NCI-H524 treated with DMSO at 0.1 percent for 48 hours (cell line): ENCODE results near the gene MAMSTR.
"Not testable (repeated sequence)": the region's sequence is repeated elsewhere in the genome, so short reads cannot be mapped to it uniquely, and the experiment has no call there.

ENCODE experiments used
- DNase-seq: peaks from one replicate; lab custom pipeline; 2025; lab: John Stamatoyannopoulos, UW

The MAMSTR gene

GRCh38 chr19:48686088-48686487 lies 33.4 kb downstream of the MAMSTR start:
- DNase-seq: no peak

GRCh38 chr19:48685583-48685982 lies 33.9 kb downstream of the MAMSTR start:
- DNase-seq: no peak

DNA sequence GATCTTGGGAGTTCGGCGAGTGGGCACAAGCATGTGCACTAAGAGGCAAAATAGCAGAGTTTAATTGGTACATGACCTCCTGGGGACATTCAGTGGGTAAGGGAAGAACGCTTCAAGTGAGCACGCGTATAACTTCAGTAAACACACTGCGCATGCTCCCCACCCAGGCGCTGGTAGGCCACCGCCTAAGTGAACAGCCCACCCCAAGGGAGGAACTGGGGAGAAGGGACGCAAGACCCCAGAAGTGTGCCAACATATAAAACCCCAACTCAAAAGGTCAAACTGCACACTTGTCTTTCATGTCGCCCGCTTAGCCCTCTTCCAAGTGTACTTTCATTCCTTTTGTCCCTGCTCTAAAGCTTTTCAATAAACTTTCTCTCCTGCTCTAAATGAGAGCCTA lies 36.2 kb downstream of the MAMSTR start:
- no peak for DNase-seq

DNA sequence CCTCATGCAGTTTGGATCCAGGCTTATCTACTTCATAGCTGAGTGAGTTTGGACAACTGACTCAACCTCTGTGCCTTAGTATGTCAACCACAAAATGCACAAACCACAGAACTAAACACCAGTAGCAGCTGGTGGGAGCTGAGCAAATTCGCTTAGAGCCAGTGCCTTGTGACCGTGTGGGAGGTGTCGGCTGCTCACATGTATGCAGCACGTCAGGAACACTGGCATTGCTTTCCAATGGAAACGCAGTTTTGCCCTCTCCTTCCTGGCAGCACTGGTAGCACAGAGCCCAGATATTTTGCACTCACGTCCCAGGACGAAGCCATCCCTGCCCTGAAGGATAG lies 38.4 kb downstream of the MAMSTR start:
- no peak for DNase-seq

DNA sequence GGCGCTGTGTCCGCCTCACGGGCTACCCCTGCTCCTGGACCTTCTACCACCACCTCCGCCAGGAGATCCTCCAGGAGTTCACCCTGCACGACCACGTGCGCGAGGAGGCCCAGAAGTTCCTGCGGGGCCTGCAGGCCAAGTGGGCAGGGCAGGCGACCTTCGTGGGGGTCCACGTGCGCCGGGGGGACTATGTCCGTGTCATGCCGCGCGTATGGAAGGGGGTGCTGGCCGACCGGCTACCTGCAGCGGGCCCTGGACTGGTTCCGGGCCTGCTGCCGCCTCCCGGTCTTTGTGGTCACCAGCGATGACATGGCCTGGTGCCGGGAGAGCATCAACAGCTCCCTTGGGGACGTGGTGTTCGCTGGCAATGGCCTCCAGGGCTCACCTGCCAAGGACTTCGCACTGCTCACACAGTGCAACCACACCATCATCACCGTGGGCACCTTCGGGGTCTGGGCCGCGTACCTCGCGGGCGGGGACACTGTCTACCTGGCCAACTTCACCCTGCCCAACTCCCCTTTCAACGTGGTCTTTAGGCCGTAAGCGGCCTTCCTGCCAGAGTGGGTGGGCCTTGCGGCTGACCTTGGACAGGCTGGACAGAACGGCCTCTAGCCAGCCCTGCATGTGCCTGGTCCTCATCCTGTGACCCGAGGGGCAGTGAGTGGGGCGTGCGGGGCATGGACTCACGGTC lies 38.9 kb downstream of the MAMSTR start:
- no peak for DNase-seq

GRCh38 chr19:48680006-48680405 lies 39.5 kb downstream of the MAMSTR start:
- DNase-seq: not testable (repeated sequence)

DNA sequence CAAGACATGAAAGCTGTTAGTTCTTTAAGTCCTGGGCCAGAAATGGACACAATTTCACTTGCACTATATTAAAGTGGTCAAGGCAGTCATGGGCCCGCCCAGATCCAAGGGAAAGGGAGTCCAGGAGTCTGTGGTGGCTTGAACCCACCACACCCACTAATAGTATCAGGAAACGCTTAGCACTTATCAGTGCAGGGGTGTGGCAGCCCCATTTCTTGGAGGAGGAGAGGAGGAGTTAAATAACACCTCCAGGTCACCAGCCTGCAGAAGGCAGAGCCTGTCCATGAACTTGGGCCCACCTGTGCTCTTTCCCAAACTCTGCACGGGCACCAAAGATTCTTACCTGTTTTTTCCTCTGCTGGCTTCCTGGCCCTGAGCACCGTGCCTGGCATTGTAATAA lies 41.3 kb downstream of the MAMSTR start:
- no peak for DNase-seq

- DNase-seq: no peak
Measured at GRCh38 chr19:48676887-48677286, 42.6 kb downstream of the MAMSTR start.

DNA sequence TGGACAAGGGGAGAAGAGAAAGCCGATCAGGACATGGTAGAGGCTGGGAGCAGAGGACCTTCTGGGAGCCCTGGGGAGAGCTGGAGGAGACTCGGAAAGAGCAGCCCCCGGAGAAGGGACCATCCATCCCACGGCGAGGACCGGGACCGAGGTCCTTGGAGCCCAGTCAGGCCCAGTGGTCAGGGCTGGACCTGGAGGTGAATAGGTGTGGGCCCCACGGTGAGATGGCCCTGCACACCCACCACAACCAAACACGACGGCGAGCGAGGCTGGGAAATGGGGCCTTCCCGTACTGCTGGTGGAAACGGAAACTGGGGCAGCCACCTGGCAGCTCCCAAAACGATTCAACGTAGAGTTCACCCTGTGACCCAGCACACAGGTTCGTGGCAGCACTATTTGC lies 43.0 kb downstream of the MAMSTR start:
- no peak for DNase-seq

DNA sequence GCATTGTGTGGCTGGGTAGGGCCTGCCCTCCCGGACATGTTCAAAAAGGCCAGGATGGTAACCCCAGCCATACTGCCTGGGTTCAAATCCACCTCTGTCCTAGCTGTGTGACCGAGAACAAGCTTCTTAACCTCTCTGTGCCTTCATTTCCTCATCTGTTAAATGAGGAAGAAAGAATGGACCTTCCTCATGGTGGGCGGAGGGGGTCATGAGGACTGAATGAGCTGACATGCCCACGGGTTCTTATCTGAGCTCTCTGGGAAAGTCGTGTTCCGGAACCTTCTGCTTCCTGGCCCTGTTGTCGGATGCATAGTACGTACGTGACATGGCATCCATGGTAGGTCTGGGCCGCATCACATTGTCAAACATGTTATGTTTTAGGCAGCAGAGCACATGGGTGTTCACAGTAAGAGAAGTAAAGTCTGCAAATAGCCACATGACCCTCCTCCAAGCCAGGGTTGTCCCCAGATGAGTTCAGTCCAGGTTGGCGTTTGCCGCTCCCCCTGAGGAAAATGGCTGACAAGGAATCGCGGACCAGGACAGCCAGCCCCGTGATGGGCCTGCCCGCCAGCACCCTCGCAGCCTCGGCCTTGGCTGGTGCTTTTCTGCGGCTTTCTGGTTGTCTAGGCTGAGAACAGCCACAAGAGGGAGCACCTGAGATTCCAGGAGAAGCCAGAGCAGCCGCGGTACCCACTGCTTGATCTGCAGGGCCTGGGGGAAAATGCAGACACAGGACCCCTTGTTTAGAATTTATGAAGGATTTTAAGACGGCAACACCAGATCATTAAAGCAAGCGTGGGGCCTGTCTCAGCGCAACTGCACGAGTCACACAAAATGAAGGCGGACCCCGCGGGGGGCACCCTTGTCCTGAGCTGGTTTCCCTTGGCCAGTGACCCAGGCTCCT lies 44.4 kb downstream of the MAMSTR start:
- peak; percentile 62 for DNase-seq

DNA sequence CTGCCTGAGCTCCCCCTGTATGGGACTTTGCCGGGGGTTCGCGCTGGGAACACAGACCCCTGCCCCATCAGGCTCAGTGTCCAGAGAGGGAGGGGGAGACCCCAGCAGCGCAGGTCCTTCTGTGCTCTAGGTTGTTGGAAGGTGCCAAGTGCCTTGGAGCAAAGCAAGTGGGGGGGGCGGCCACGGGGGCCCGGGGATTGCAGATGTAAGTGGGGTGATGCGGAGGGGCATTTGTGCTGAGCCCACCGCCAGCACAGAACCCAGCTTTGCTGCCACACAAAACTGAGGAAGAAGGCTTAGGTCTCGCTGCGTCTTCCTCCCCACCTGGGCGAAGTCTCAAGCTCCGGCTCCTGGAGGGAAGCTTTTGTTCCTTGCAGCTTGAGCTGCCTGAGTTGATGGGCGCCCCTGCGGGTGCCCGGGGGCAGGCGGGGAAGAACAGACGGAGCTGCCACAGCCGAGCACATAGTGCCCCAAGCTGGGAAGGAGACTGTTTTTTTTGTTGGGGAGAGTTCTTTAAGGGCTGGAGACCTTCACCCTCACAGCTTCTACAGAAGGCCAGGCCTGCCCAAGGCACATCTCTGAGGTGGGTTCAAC lies 45.2 kb downstream of the MAMSTR start:
- DNase-seq: no peak

- DNase-seq: no peak
Measured at GRCh38 chr19:48673436-48674100, 46.0 kb downstream of the MAMSTR start.

- no peak for DNase-seq
Measured at GRCh38 chr19:48672994-48673393, 46.5 kb downstream of the MAMSTR start, which contains the start of gene NTN5. TSS of gene NTN5 (minus strand) at chr19:48673017. CDS start at chr19:48670986, 2,031 bp downstream.

- no peak for DNase-seq
Measured at GRCh38 chr19:48671446-48671995, 48.0 kb downstream of the MAMSTR start.

DNA sequence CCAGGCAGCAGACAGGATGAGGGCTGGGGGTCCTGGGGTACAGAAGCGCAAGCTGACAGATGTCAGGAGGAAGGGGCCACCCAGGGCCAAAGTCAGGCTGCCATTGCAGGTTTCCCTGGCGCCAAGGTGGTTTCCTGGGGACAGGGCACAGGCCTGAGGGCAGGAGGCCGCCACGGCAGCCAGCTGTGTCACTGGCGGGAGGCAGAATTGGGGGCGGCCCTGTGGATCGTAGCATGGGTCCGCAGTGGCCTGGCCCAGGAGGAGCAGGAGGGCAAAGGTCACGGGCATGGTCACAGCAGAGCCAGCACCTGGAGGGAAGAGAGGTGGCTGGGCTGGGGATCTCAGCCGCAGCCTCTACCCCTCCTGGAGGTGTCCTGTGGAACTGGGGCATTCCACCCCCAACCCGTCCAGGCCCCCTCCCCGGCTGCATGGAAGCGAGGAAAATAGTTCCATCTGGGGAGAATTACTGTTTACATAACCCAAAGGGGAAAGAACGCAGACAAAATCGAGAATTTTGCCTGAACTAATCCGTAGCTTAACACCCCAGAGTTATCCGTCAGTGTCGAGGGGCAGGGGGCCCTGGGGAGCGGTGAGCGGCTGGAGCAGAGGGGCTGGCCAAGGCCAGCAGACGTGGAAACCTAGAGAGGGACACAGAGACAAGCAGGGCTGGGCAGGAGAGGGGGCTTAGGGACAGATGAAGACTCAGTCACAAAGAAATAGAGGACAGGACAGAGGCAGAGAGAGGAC lies 48.7 kb downstream of the MAMSTR start:
- no peak for DNase-seq

GRCh38 chr19:48669903-48670668 lies 49.4 kb downstream of the MAMSTR start:
- DNase-seq: no peak

- DNase-seq: no peak
Measured at GRCh38 chr19:48668761-48669160, 50.8 kb downstream of the MAMSTR start.

DNA sequence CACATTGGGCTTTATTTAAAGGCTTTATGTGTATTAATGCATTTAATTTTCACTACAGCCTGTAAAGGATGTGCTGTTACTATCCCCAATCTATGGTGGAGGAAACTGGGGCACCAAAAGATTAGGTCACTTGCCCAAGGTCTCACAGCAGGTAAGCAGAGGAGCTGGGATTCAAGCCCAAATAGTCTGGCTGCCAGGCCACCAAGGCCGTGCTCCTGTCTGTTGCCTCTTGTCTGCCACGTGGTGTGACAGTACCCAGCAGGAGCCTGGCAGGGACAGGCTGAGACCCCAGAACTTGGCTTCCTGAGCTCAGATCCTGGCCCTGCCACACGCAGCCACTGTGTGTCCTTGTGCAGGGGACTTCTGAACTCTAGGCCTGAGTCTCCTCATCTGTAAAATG lies 51.2 kb downstream of the MAMSTR start:
- no peak for DNase-seq

- no peak for DNase-seq
Measured at GRCh38 chr19:48665786-48666185, 53.7 kb downstream of the MAMSTR start.

DNA sequence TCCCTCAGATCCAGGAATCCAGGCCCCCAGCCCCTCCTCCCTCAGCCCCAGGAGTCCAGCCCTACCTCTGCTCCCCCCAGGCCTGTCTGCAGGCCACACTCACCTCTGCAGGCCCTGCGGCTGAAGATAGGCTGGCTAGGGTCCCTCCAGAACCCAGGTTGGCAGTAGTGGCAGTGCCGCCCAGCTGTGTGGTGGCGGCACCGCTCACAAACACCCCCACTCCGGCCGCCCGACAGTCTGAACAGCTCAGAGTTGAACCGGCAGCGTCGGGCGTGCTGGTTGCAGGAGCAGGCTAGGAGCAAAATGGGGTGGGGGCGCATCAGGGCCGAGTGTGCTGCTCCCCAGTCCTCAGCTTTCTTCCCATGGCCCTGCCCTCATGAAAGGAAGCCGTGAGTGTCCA lies 55.0 kb downstream of the MAMSTR start:
- no peak for DNase-seq

GRCh38 chr19:48663667-48664066 lies 55.9 kb downstream of the MAMSTR start:
- no peak for DNase-seq
